GM19193 (cell line): ENCODE results near the gene MOB3A.
A peak's percentile ranks its signal among the peaks of the same experiment; 100 is the strongest.

Source experiments
- POLR2A ChIP-seq: IDR thresholded peaks from 4 replicates; pipeline ENCODE4 v1.6.1; 2011; ENCODE audit not compliant: insufficient read depth, insufficient read length; ENCODE audit errors: extremely low read depth

Gene MOB3A

GRCh38 chr19:2060884-2061494, 35.1 kb downstream of the MOB3A start:
- TF ChIP-seq POLR2A: peak; percentile 62

GRCh38 chr19:2059422-2060201, 36.5 kb downstream of the MOB3A start:
- TF ChIP-seq POLR2A: no peak

DNA sequence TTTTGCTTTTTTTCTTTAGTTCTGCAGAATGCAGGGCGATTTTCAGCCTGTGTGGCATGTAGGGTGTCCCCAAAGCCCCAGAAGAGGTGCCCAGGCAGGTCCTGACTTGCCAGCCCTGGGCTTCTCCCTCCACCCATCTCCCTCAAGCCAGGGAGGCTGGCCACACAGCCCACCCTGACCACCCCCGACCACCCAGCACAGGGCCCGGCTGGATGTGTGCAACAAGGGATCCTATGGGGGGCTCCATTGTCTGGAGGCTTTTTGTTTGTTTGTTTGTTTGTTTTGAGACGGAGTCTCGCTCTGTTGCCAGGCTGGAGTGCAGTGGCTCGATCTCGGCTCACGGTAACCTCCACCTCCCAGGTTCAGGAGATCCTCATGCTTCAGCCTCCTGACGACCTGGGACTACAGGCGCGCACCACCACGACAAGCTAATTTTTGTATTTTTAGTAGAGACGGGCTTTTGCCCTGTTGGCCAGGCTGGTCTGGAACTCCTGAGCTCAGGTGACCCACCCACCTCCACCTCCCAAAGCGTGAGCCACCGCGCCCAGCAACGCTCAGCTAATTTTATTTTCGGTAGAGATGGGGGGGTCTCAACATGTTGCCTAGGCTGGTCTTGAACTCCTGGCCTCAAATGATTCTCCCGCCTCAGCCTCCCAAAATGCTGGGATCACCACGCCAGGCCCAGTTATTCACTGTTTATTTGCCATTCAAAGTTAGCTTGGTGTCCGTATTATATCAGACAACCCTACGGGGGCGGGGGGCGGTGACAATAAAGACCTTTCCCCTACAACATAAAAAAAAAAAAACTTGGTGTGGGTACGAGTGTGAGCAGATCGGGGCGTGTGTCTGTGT, 37.3 kb downstream of the MOB3A start:
- no peak for TF ChIP-seq POLR2A

DNA sequence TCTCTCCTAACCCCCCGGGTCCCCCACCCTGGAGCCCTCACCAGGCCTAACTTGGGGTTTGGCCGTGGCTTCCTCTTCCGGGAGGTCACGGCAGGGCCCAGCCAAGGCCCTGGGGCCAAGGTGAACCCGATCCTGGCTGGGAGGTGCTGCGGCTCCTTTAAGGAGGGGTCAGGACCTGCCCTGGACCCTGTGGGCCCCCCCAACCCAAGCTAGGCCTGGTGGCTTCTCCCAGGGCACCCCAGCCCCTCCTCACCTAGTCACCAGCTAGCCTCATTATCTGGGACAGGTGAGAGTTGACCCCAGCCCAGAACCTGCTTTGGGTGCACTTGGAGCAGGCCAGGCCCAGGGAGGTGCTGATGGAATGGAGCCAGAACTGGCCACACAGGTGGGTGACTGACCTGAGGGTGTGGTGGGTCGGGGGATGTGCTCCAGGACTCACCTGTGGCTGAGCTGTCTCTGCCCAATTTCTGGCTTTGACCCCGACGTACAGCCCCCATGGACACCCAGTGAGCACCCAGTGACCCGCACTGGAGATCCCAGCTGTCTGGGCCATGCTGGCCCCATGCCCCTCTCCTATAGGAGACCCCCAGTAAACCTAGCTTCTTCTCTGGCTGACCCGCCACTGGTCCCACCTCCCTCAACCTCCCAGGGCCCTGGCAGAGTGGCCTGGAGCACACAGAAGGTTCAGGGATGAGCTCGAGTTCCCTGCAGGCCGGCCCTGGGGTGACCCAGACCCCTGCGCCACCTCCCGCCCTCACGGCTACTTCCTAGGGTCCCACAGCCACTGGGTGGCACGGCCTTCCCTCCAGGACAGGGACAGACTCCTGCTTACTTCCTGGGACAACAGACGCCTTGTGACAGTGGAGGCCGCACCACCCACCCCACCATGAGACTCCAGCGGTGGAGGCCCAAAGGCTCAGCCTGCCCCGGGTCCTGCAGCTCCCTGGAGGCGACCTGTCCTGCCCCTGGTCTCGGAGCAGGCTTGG, 38.3 kb downstream of the MOB3A start:
- TF ChIP-seq POLR2A: no peak

- no peak for TF ChIP-seq POLR2A
Observed at GRCh38 chr19:2056837-2057192, 39.3 kb downstream of the MOB3A start.

DNA sequence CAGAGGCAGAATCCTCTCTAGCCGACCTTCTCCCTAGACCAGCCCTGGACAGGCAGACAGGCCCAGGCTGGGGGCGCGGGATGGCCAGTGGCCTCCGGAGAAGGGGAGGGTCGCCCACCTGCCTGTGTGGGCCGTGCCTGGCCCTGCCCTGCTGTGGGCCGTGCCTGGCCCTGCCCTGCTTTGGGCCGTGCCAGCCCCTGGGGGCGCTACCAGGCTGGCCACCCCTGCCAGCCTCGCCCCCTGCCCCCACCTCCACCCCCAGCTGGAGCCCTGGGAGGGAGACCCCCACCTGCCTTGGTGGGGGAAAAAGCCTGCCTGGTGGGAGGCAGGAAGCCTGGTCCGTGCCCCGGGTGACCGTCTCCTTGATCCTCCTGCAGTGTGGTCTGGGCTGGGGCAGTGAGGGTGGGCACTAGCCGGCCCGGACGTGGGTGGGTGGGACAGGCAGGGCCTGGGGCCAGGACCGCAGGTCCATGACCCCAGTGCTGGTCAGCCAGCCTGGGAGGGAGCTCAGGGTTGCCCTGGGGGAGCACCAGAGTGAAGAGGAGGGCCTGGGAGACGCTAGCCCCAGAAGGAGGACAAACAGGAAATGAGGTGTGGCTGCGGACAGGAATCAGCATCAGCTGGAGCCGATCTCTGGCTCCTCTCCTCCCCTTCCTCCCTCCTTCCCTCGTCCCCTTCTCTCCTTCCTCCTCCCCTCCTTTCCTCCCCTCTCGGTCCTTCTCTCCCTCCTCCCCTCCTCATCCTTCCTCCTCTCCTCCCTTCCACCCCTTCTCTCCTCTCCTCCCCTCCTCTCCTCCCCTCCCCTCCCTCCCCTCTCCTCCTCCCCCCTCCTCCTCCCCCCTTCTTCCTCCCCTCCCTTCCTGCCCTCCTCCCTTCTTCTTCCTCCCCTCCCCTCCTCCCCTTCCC, 39.9 kb downstream of the MOB3A start:
- TF ChIP-seq POLR2A: no peak

GRCh38 chr19:2054763-2055162, 41.4 kb downstream of the MOB3A start:
- TF ChIP-seq POLR2A: no peak

GRCh38 chr19:2053601-2054389, 42.3 kb downstream of the MOB3A start:
- TF ChIP-seq POLR2A: no peak

- TF ChIP-seq POLR2A: peak; percentile 38
Observed at GRCh38 chr19:2051773-2052704, 44.1 kb downstream of the MOB3A start.

DNA sequence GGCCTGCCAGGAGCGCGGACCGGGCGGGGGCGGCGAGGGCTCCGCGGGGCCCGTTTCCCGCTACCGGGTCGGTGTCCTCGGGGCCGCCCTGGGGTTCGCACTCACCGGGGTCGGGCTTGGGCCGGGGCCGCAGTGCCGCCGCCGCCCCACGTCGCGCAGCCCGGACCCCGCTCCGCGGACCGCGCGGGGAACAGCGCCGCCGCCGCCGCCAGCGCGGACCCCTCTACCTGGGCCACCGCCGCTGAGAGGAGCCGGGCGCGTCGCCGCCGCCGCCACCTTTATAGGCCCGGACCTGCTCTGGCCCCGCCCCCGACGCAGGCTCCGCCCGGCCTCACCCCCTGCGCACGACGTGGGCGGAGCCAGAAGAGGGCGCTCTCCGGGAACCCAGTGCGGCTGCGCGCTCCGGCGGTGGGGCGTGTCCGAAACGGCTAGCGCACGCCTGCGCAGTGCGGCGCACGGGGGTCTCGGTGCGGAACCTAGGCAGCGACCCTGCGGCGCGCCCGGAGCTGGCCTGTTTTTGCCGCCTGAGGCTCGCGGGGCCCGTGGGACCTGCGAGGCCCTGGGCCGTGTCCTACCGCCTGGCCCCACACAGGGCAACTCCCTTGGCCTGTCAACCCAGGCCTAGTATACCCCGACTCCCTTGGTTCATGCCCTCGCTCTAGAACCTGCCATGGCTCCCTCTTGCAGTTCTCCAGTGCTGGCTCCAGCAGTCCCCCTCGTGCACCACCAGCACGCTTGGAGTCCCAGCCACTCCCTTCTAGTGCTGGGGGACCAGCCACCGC, 44.9 kb downstream of the MOB3A start, which contains the start of gene MKNK2:
TSS of gene MKNK2 (minus strand) at position 254 of the 782 bp plus-strand sequence. CDS start 393 bp downstream, outside the sequence.
- peak; percentile 100 for TF ChIP-seq POLR2A
